NCI-H1694 treated with DMSO at 0.1 percent for 48 hours (cell line): ENCODE measurements around the gene INPP4A.

Source experiments
- DNase-seq: peaks from one replicate; lab custom pipeline; 2025; lab: John Stamatoyannopoulos, UW

INPP4A gene

GRCh38 chr2:98541489-98541888 is 96.8 kb downstream of the INPP4A start:
- no peak for DNase-seq

- no peak for DNase-seq
Observed at GRCh38 chr2:98541906-98542305, 97.2 kb downstream of the INPP4A start.

- no peak for DNase-seq
Observed at GRCh38 chr2:98543214-98543613, 98.6 kb downstream of the INPP4A start.

- DNase-seq: no peak
Observed at GRCh38 chr2:98543842-98544241, 99.2 kb downstream of the INPP4A start.

- no peak for DNase-seq
Observed at GRCh38 chr2:98545591-98545990, 100.9 kb downstream of the INPP4A start.

GRCh38 chr2:98546186-98546585 is 101.5 kb downstream of the INPP4A start:
- no peak for DNase-seq

- no peak for DNase-seq
Observed at GRCh38 chr2:98547092-98547790, 102.6 kb downstream of the INPP4A start.

GRCh38 chr2:98548920-98549818 is 104.5 kb downstream of the INPP4A start:
- no peak for DNase-seq

GRCh38 chr2:98550165-98550564 is 105.5 kb downstream of the INPP4A start:
- no peak for DNase-seq

- no peak for DNase-seq
Observed at GRCh38 chr2:98551316-98551715, 106.7 kb downstream of the INPP4A start.

- no peak for DNase-seq
Observed at GRCh38 chr2:98552499-98553179, 108.0 kb downstream of the INPP4A start.

- no peak for DNase-seq
Observed at GRCh38 chr2:98554116-98554861, 109.6 kb downstream of the INPP4A start.

GRCh38 chr2:98555696-98556095 is 111.0 kb downstream of the INPP4A start:
- DNase-seq: no peak

GRCh38 chr2:98556344-98557033 is 111.8 kb downstream of the INPP4A start:
- DNase-seq: no peak

- no peak for DNase-seq
Observed at GRCh38 chr2:98558852-98559530, 114.3 kb downstream of the INPP4A start.

GRCh38 chr2:98559581-98559980 is 114.9 kb downstream of the INPP4A start:
- no peak for DNase-seq

- no peak for DNase-seq
Observed at GRCh38 chr2:98560256-98560771, 115.7 kb downstream of the INPP4A start.

- DNase-seq: no peak
Observed at GRCh38 chr2:98561018-98561417, 116.4 kb downstream of the INPP4A start.

- DNase-seq: no peak
Observed at GRCh38 chr2:98561902-98562695, 117.4 kb downstream of the INPP4A start.

GRCh38 chr2:98563394-98563793 is 118.7 kb downstream of the INPP4A start:
- DNase-seq: no peak
